ENCODE data around the gene IGFBP6. TPM values are rescaled to one million over a fixed set of nuclear protein-coding genes. Genes with fewer than 3 reads are reported as not detected.
A peak's percentile ranks its signal among the peaks of the same experiment; 100 is the strongest.

The IGFBP6 gene
- total and polyA plus RNA-seq, 9 of the 15 experiments (the other 6 are each of a cell fraction or from before 2014, with no cell fraction given) = 0.15 to 1.4 (median 0.54) TPM

DNA sequence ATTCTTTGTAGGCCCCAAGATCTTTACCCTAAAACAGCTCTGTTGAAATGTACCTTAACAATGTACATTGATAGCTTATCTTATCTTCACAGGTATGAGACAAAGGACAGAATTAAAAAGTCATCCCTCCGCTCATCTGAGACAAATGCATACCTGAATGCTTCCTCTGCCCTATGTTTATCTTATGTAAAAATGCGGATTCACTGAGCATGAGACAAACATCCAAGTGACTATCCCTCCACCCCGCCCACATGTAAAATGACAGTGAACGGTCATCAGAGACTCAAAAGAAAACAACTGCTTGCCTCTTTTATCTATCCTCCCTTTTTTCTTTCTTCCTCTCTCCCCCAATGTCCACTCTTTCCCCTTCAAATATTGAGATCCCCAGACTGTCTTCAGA is 45.9 kb downstream of the IGFBP6 start (continued):
- TF ChIP-seq, protein P1, sequence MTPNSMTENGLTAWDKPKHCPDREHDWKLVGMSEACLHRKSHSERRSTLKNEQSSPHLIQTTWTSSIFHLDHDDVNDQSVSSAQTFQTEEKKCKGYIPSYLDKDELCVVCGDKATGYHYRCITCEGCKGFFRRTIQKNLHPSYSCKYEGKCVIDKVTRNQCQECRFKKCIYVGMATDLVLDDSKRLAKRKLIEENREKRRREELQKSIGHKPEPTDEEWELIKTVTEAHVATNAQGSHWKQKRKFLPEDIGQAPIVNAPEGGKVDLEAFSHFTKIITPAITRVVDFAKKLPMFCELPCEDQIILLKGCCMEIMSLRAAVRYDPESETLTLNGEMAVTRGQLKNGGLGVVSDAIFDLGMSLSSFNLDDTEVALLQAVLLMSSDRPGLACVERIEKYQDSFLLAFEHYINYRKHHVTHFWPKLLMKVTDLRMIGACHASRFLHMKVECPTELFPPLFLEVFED (CRISPR knock-in tag; conservative IDR thresholded peaks at IDR 0.05) = no peak
- TF ChIP-seq HDAC3 (IDR thresholded peaks at IDR 0.05; ENCODE audit: borderline replicate concordance, partially characterized antibody) = no peak
- no peak for TF ChIP-seq ZNF12 (CRISPR knock-in tag; IDR thresholded peaks at IDR 0.05)
- TF ChIP-seq, protein P2, sequence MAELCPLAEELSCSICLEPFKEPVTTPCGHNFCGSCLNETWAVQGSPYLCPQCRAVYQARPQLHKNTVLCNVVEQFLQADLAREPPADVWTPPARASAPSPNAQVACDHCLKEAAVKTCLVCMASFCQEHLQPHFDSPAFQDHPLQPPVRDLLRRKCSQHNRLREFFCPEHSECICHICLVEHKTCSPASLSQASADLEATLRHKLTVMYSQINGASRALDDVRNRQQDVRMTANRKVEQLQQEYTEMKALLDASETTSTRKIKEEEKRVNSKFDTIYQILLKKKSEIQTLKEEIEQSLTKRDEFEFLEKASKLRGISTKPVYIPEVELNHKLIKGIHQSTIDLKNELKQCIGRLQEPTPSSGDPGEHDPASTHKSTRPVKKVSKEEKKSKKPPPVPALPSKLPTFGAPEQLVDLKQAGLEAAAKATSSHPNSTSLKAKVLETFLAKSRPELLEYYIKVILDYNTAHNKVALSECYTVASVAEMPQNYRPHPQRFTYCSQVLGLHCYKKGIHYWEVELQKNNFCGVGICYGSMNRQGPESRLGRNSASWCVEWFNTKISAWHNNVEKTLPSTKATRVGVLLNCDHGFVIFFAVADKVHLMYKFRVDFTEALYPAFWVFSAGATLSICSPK (IDR thresholded peaks at IDR 0.05; ENCODE audit: borderline replicate concordance) = no peak
- TF ChIP-seq TEAD4 (IDR thresholded peaks at IDR 0.05; ENCODE audit: low read length) = peak; percentile 38; the same call in 1 of the 2 replicates
- no peak for TF ChIP-seq TEAD4 (CRISPR knock-in tag; IDR thresholded peaks at IDR 0.05; ENCODE audit: borderline replicate concordance)
- no peak for TF ChIP-seq SIX5 (IDR thresholded peaks at IDR 0.05; ENCODE audit: borderline replicate concordance in 1 of 2, insufficient read depth in 1 of 2, low read depth in 1 of 2, low read length in 2 of 2)
- no peak for TF ChIP-seq GABPB2 (CRISPR knock-in tag; conservative IDR thresholded peaks at IDR 0.05)
- TF ChIP-seq MTA1 (IDR thresholded peaks at IDR 0.05; ENCODE audit: borderline replicate concordance) = no peak; the same call in 1 of the 2 replicates
- TF ChIP-seq, protein P3, sequence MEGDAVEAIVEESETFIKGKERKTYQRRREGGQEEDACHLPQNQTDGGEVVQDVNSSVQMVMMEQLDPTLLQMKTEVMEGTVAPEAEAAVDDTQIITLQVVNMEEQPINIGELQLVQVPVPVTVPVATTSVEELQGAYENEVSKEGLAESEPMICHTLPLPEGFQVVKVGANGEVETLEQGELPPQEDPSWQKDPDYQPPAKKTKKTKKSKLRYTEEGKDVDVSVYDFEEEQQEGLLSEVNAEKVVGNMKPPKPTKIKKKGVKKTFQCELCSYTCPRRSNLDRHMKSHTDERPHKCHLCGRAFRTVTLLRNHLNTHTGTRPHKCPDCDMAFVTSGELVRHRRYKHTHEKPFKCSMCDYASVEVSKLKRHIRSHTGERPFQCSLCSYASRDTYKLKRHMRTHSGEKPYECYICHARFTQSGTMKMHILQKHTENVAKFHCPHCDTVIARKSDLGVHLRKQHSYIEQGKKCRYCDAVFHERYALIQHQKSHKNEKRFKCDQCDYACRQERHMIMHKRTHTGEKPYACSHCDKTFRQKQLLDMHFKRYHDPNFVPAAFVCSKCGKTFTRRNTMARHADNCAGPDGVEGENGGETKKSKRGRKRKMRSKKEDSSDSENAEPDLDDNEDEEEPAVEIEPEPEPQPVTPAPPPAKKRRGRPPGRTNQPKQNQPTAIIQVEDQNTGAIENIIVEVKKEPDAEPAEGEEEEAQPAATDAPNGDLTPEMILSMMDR (IDR thresholded peaks at IDR 0.05 in 2 of 3, conservative IDR thresholded peaks at IDR 0.05 in 1 of 3; ENCODE audit: insufficient read depth in 2 of 3, low read depth in 1 of 3, low read length in 3 of 3) = no peak
- peak; percentile 54; the same call in 1 of the 2 replicates for TF ChIP-seq MYBL2 (IDR thresholded peaks at IDR 0.05; ENCODE audit: low read depth)
- TF ChIP-seq MYBL2 (CRISPR knock-in tag; IDR thresholded peaks at IDR 0.05; ENCODE audit: borderline replicate concordance) = no peak
- TF ChIP-seq PTBP1 (IDR thresholded peaks at IDR 0.05; ENCODE audit: low read depth, low read length) = no peak
- no peak for TF ChIP-seq TCF7L2 (IDR thresholded peaks at IDR 0.05; ENCODE audit: low read depth, low read length)
- no peak for TF ChIP-seq CHD2 (IDR thresholded peaks at IDR 0.05; ENCODE audit: low read depth, low read length)
- TF ChIP-seq MAFK (IDR thresholded peaks at IDR 0.05; ENCODE audit: low read length) = 0 out of 2 replicates have a peak, but pooled peaks have one; percentile 25
- TF ChIP-seq, protein P4, sequence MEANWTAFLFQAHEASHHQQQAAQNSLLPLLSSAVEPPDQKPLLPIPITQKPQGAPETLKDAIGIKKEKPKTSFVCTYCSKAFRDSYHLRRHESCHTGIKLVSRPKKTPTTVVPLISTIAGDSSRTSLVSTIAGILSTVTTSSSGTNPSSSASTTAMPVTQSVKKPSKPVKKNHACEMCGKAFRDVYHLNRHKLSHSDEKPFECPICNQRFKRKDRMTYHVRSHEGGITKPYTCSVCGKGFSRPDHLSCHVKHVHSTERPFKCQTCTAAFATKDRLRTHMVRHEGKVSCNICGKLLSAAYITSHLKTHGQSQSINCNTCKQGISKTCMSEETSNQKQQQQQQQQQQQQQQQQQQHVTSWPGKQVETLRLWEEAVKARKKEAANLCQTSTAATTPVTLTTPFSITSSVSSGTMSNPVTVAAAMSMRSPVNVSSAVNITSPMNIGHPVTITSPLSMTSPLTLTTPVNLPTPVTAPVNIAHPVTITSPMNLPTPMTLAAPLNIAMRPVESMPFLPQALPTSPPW (CRISPR knock-in tag; IDR thresholded peaks at IDR 0.05) = no peak
- TF ChIP-seq ARID2 (IDR thresholded peaks at IDR 0.05) = no peak
- TF ChIP-seq, protein P5, sequence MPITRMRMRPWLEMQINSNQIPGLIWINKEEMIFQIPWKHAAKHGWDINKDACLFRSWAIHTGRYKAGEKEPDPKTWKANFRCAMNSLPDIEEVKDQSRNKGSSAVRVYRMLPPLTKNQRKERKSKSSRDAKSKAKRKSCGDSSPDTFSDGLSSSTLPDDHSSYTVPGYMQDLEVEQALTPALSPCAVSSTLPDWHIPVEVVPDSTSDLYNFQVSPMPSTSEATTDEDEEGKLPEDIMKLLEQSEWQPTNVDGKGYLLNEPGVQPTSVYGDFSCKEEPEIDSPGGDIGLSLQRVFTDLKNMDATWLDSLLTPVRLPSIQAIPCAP (CRISPR knock-in tag; IDR thresholded peaks at IDR 0.05; ENCODE audit: borderline replicate concordance) = no peak
- TF ChIP-seq BMI1 (IDR thresholded peaks at IDR 0.05; ENCODE audit: low read length) = no peak
